GM12891 (cell line): ENCODE results near the gene TLK2.
"Not testable (repeated sequence)": the region's sequence is repeated elsewhere in the genome, so short reads cannot be mapped to it uniquely, and the experiment has no call there.

Experiments
- PAX5 ChIP-seq: IDR thresholded peaks from 2 replicates; pipeline ENCODE4 v1.6.1; 2011; ENCODE audit warnings: low read length, moderate library complexity, mild to moderate bottlenecking; ENCODE audit not compliant: insufficient read depth, severe bottlenecking
- POLR2A ChIP-seq: IDR thresholded peaks from 2 replicates; pipeline ENCODE4 v1.6.1; 2011; ENCODE audit warnings: low read depth, low read length, control low read depth
- POLR2AphosphoS5 ChIP-seq: IDR thresholded peaks from 2 replicates; pipeline ENCODE4 v1.6.1; 2011; ENCODE audit warnings: low read depth, low read length, control low read depth
- SPI1 ChIP-seq: IDR thresholded peaks from 2 replicates; pipeline ENCODE4 v1.6.1; 2011; ENCODE audit warnings: low read depth, low read length, control low read depth
- TAF1 ChIP-seq: IDR thresholded peaks from 2 replicates; pipeline ENCODE4 v1.6.1; 2011; ENCODE audit warnings: low read depth, low read length, control low read depth

- TF ChIP-seq POLR2AphosphoS5, POLR2A, SPI1, TAF1, PAX5: not testable (repeated sequence)
Measured at GRCh38 chr17:62558941-62559340, 80.3 kb downstream of the TLK2 start.
